Spleen (tissue), 7 donors: ENCODE results near the gene AKAP9.

Source experiments
- POLR2A ChIP-seq, 3 donors: fragments of 450-650 bp; IDR thresholded peaks; one replicate each; pipeline ENCODE4 v1.5.1; 2017; ENCODE audit warnings: antibody characterized with exemption in 3 of 3, mild to moderate bottlenecking in 1 of 3
- POLR2AphosphoS5 ChIP-seq, 3 donors: sonication (generic); formaldehyde crosslinking; IDR thresholded peaks; one replicate each; pipeline ENCODE4 v1.5.1; 2017; ENCODE audit warnings: antibody characterized with exemption in 3 of 3
- TF ChIP-seq, protein P1 (sequence below), 11 experiments: fragments of 200-600 bp in 7 of 11; fragments of 450-650 bp in 4 of 11; sonication (generic) in 4 of 11; IDR thresholded peaks in 8 of 11; conservative IDR thresholded peaks in 3 of 11; 1 replicate in 7 of 11; 2 replicates in 4 of 11; pipeline versions ENCODE4 v1.4.0 to v1.8.0; 2016 to 2021; ENCODE audit warnings: antibody characterized with exemption in 11 of 11, inconsistent platforms in 4 of 11, mild to moderate bottlenecking in 1 of 11
- donor health status: DM: no; HTN: no; CAD: no; lungs with moderate emphysema.
- donor health status: DM: no; HTN: no; CAD: no.
- donor health status: DM: no; HTN: no; CAD: no.

DNA sequence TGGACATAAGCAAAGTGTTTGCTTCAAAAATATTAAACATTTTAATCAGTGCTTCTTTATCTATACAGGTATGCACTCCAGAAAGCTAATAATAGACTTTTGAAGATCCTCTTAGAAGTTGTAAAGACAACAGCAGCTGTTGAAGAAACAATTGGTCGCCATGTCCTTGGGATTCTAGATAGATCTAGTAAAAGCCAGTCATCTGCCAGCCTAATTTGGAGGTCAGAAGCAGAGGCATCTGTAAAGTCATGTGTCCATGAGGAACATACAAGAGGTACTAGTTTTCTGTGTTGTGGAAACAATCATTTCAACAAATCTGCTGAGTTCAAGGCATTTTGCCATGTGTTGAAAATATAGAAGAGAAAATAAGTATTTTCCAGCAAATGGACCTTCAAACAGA is 104.3 kb downstream of the AKAP9 start:
- TF ChIP-seq, protein P1, sequence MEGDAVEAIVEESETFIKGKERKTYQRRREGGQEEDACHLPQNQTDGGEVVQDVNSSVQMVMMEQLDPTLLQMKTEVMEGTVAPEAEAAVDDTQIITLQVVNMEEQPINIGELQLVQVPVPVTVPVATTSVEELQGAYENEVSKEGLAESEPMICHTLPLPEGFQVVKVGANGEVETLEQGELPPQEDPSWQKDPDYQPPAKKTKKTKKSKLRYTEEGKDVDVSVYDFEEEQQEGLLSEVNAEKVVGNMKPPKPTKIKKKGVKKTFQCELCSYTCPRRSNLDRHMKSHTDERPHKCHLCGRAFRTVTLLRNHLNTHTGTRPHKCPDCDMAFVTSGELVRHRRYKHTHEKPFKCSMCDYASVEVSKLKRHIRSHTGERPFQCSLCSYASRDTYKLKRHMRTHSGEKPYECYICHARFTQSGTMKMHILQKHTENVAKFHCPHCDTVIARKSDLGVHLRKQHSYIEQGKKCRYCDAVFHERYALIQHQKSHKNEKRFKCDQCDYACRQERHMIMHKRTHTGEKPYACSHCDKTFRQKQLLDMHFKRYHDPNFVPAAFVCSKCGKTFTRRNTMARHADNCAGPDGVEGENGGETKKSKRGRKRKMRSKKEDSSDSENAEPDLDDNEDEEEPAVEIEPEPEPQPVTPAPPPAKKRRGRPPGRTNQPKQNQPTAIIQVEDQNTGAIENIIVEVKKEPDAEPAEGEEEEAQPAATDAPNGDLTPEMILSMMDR (IDR thresholded peaks at IDR 0.05 in 8 of 11, conservative IDR thresholded peaks at IDR 0.05 in 3 of 11), result no peak
- TF ChIP-seq POLR2A (IDR thresholded peaks at IDR 0.05) (no peak), POLR2AphosphoS5 (IDR thresholded peaks at IDR 0.05) (no peak)
